Measurements from ENCODE around the gene ATP12A. TPM values are rescaled to one million over a fixed set of nuclear protein-coding genes. Genes with fewer than 3 reads are reported as not detected.

ATP12A gene
- total and polyA plus RNA-seq, 2 of the 8 experiments (the other 6 are each of a cell fraction or from before 2014, with no cell fraction given): 0.80 to 1.3 TPM

DNA sequence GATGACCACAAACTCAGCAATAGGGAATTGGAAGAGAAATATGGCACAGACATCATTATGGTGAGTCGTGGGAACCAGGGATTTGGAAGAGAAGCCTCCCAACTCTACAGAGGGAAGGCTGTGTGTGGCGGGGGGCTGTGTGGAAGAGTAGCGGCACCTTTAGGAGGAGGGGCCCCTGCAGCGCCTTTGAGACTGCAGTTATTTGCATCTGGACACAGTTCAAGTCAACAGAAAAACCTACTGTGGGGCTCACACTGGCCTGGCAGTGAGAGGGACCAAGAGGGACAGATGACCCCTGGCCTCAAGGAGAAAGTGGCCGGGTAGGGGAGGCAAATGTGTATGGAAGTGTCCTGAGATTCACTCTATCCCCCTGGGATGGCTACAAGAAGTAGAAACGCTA lies 5.1 kb downstream of the ATP12A start:
- no peak overlapping the region for H3K9ac ChIP-seq (replicated peaks in 1 of 4; ENCODE audit: extremely low read depth in 1 of 4, low read depth in 3 of 4, low read length in 3 of 4)
- no peak overlapping the region for H3K23ac ChIP-seq (ENCODE audit: insufficient read length)
- WGBS, 2 experiments (ENCODE audit: extremely low coverage in 1 of 2, insufficient coverage in 1 of 2, insufficient read length in 1 of 2, insufficient replicate concordance in 2 of 2, low coverage in 1 of 2, low lambda C conversion rate in 2 of 2, missing lambda C conversion rate in 1 of 2): 87% methylated on average over 6 of the region's 6 CpGs; no CpG with 5 or more reads in 1 of the 2 experiments
- no peak overlapping the region for H2BK20ac ChIP-seq (ENCODE audit: low read length)
- FAIRE-seq (no peak), DNase-seq (ENCODE audit: low read depth in 1 of 2, low spot score in 2 of 2) (no peak)
- no peak overlapping the region for H2AFZ ChIP-seq (ENCODE audit: low read length)
- no peaks in the 10 kb centered on the region for H3K79me1 ChIP-seq (ENCODE audit: low read depth, low read length)
- H3K4me3 ChIP-seq (ENCODE audit: extremely low read depth in 1 of 4, insufficient read depth in 2 of 4, low read depth in 3 of 4, low read length in 4 of 4): no peak overlapping the region
- no peak overlapping the region for H2AK5ac ChIP-seq (ENCODE audit: low read depth, low read length)
- peak overlapping the region; percentile 24; the same call in 1 of the 2 replicates for H3K18ac ChIP-seq (ENCODE audit: extremely low read depth, low read length)
- no peak overlapping the region for H3K4ac ChIP-seq (replicated peaks; ENCODE audit: insufficient read length, low read depth, low read length)
- no peak overlapping the region for H3K56ac ChIP-seq (replicated peaks; ENCODE audit: insufficient read length, low read depth, low read length)
- TF ChIP-seq KDM1A (IDR thresholded peaks at IDR 0.05; ENCODE audit: borderline replicate concordance, low read length): no peak
- no peak for TF ChIP-seq EP300 (IDR thresholded peaks at IDR 0.05; ENCODE audit: borderline replicate concordance in 1 of 2, low read depth in 2 of 2, low read length in 2 of 2)
- no peak for TF ChIP-seq TBP (IDR thresholded peaks at IDR 0.05; ENCODE audit: low read depth, low read length)
- TF ChIP-seq SIRT6 (IDR thresholded peaks at IDR 0.05; ENCODE audit: low read length): no peak
- no peak for TF ChIP-seq RXRA (IDR thresholded peaks at IDR 0.05; ENCODE audit: insufficient read depth, low read depth, low read length)
- TF ChIP-seq PHF8 (conservative IDR thresholded peaks at IDR 0.05; ENCODE audit: low read depth, low read length): no peak
- TF ChIP-seq SUZ12 (IDR thresholded peaks at IDR 0.05; ENCODE audit: low read length): no peak
- TF ChIP-seq CBX5 (IDR thresholded peaks at IDR 0.05; ENCODE audit: low read depth, low read length): no peak
- no peak for TF ChIP-seq POLR2A (IDR thresholded peaks at IDR 0.05; ENCODE audit: control extremely low read depth in 1 of 2, low read depth in 2 of 2, low read length in 2 of 2)
- no peak for TF ChIP-seq YY1 (IDR thresholded peaks at IDR 0.05; ENCODE audit: low read depth, low read length)
- no peak for TF ChIP-seq SP4 (IDR thresholded peaks at IDR 0.05; ENCODE audit: low read length)
- no peak for TF ChIP-seq POU5F1 (IDR thresholded peaks at IDR 0.05; ENCODE audit: low read depth, low read length)
- no peak for TF ChIP-seq TAF1 (IDR thresholded peaks at IDR 0.05; ENCODE audit: low read depth, low read length)
- no peak overlapping the region; the same call in 1 of the 2 replicates for H4K8ac ChIP-seq (ENCODE audit: extremely low read depth, insufficient read depth, low read length)
- peaks cover 4 to 6% of the 10 kb centered on the region in 2 experiments for H4K20me1 ChIP-seq (replicated peaks in 1 of 2; ENCODE audit: control insufficient read depth in 1 of 2, insufficient read depth in 2 of 2, low read length in 2 of 2)
- 0 out of 2 replicates have a peak overlapping the region, but pooled peaks have one; percentile 13 for H2BK5ac ChIP-seq (ENCODE audit: low read depth, low read length)
- H4K91ac ChIP-seq (replicated peaks; ENCODE audit: insufficient read length, low read length): no peak overlapping the region
- H4K5ac ChIP-seq (ENCODE audit: insufficient read length, low read depth, low read length): no peak overlapping the region
- 0 out of 2 replicates have a peak overlapping the region, but pooled peaks have one; percentile 44 for H2BK12ac ChIP-seq (ENCODE audit: low read depth, low read length)
- H3K4me1 ChIP-seq (replicated peaks in 1 of 4; ENCODE audit: control insufficient read depth in 3 of 4, insufficient read depth in 4 of 4, low read length in 3 of 4): peaks cover 8 to 14% (median 12%) of the 10 kb centered on the region in 4 experiments
- H3K27ac ChIP-seq (ENCODE audit: low read depth, low read length): no peak overlapping the region
- H2BK15ac ChIP-seq (ENCODE audit: low read length): no peak overlapping the region
- no peak overlapping the region for H3K14ac ChIP-seq (ENCODE audit: insufficient read length)
- ChIA-PET CTCF (ENCODE audit: partially characterized antibody) (interaction anchor here (0.6 to 2.3 kb wide), 20 partner anchors 8 to 831 kb away, joined by 3 to 11 read pairs (median 4); no protein-coding TSS in a partner anchor), POLR2A (ENCODE audit: partially characterized antibody) (no interaction called here)
- no peaks in the 10 kb centered on the region for H3K79me2 ChIP-seq (ENCODE audit: control insufficient read depth in 1 of 2, insufficient read depth in 2 of 2, low read length in 2 of 2)
- H3K4me2 ChIP-seq (ENCODE audit: insufficient read depth in 1 of 2, low read depth in 2 of 2, low read length in 2 of 2): no peak overlapping the region
- H3K23me2 ChIP-seq (ENCODE audit: low read depth, low read length): peaks cover 11% of the 10 kb centered on the region; the same call in 1 of the 2 replicates
- no peaks in the 10 kb centered on the region for H3K36me3 ChIP-seq (ENCODE audit: control insufficient read depth in 2 of 4, insufficient read depth in 4 of 4, low read length in 3 of 4)
- no peaks in the 10 kb centered on the region for H3K9me3 ChIP-seq (ENCODE audit: insufficient read depth in 2 of 2, low read depth in 1 of 2, low read length in 1 of 2)
- H2BK120ac ChIP-seq (replicated peaks; ENCODE audit: low read depth, low read length): no peak overlapping the region
- H3K27me3 ChIP-seq (replicated peaks in 1 of 4; ENCODE audit: control insufficient read depth in 3 of 4, extremely low read depth in 1 of 4, insufficient read depth in 3 of 4, low read length in 3 of 4): peaks cover 3 to 15% (median 14%) of the 10 kb centered on the region in 4 experiments

Measured in H1 (cell line).